Skeletal muscle tissue (tissue), 4 donors: ENCODE data around the gene CHMP1B. TPM values are rescaled to one million over a fixed set of nuclear protein-coding genes. Genes with fewer than 3 reads are reported as not detected.

Experiments
- H3K27ac ChIP-seq: one replicate; pipeline ENCODE4 v1.7.0; 2013; ENCODE audit warnings: mild to moderate bottlenecking, low read depth, low read length, inconsistent platforms
- H3K27me3 ChIP-seq, 3 donors: one replicate each; pipeline ENCODE4 v1.7.0; 2013; ENCODE audit warnings: low read length in 3 of 3; ENCODE audit not compliant: control insufficient read depth in 3 of 3, insufficient read depth in 3 of 3
- H3K36me3 ChIP-seq, 3 donors: one replicate each; pipeline ENCODE4 v1.7.0; 2013; ENCODE audit warnings: low read length in 3 of 3; ENCODE audit not compliant: control insufficient read depth in 3 of 3, insufficient read depth in 3 of 3
- H3K4me1 ChIP-seq, 3 donors: one replicate each; pipeline ENCODE4 v1.7.0; 2013; ENCODE audit warnings: low read length in 3 of 3, mild to moderate bottlenecking in 3 of 3; ENCODE audit not compliant: control insufficient read depth in 3 of 3, insufficient read depth in 3 of 3
- H3K4me3 ChIP-seq, 3 donors: one replicate each; pipeline ENCODE4 v1.7.0; 2013; ENCODE audit warnings: low read length in 3 of 3
- H3K9ac ChIP-seq, 3 donors: one replicate each; pipeline ENCODE4 v1.7.0; 2013; ENCODE audit warnings: low read length in 3 of 3, mild to moderate bottlenecking in 3 of 3, moderate library complexity in 2 of 3, low read depth in 1 of 3
- H3K9me3 ChIP-seq, 3 donors: one replicate each; pipeline ENCODE4 v1.7.0; 2013; ENCODE audit warnings: low read length in 3 of 3; ENCODE audit not compliant: control insufficient read depth in 3 of 3
- total RNA-seq: library from RNA; depleted of rRNA; stranded (reverse); fragments of >200 nt; gene quantifications from one replicate; pipeline ENCODE4 v1.2.3, GENCODE V29; 2014
- donor health status: Osteomylitis.

Gene CHMP1B, protein sequence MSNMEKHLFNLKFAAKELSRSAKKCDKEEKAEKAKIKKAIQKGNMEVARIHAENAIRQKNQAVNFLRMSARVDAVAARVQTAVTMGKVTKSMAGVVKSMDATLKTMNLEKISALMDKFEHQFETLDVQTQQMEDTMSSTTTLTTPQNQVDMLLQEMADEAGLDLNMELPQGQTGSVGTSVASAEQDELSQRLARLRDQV
- total RNA-seq, result 29.2 TPM

DNA sequence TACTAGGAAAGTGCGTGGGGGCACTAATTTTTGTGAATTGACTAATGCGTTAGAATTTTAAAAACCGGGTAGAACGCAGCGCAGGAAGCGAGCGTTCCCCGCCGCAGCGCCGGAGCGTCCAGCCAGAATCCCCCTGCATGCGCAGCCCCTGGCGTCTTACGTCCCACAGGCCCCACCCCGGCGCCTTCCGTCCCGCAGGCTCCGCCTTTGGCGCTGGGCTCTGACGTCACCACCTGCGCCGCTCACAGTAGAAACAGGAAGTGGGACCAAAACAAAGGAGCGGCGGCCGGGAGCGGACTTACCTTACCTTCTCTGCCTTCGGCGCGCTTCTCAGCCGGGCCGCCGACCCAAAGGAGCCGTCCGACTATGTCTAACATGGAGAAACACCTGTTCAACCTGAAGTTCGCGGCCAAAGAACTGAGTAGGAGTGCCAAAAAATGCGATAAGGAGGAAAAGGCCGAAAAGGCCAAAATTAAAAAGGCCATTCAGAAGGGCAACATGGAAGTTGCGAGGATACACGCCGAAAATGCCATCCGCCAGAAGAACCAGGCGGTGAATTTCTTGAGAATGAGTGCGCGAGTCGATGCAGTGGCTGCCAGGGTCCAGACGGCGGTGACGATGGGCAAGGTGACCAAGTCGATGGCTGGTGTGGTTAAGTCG lies at the start of gene CHMP1B:
Gene CHMP1B (plus strand): TSS at position 268 of the 660 bp plus-strand sequence. CDS start 99 bp downstream, at position 367.
- no peaks in the 10 kb centered on the region for H3K36me3 ChIP-seq

DNA sequence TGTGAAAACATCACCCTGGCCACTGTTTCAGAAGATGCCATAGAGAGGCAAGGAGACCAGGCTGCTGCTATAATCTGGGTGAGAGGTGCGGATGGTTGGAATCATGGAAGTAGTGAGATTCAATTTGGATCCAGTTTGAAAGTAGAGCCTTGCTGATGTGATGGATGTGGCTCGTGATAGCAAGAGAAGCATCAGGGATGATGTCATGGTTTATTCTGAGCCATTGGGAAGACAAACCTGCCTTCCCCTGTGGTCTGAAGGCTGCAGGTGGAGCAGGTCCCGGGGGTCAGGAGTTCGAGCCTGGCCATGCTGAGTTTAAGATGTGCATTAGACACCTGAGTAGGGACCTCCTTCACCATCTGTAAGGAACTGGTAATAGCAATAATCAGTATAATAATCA lies 49.6 kb upstream of the CHMP1B start:
- Histone ChIP-seq H3K27ac (no peak overlapping the region), H3K36me3 (no peaks in the 10 kb centered on the region), H3K4me1 (no peaks in the 10 kb centered on the region), H3K9ac (no peak overlapping the region), H3K27me3 (no peaks in the 10 kb centered on the region), H3K9me3 (no peaks in the 10 kb centered on the region), H3K4me3 (no peak overlapping the region)

More for the DNA sequence above, at the start of gene CHMP1B:
- Histone ChIP-seq H3K27me3 (no peaks in the 10 kb centered on the region), H3K9me3 (no peaks in the 10 kb centered on the region), H3K9ac (peak within 1 kb of the TSS; percentile 94 to 100 (median 96)), H3K4me1 (peaks cover 21 to 25% (median 23%) of the 10 kb centered on the region in 3 donors), H3K27ac (peak within 1 kb of the TSS; percentile 94), H3K4me3 (peak within 1 kb of the TSS; percentile 94 to 99 (median 95))

DNA sequence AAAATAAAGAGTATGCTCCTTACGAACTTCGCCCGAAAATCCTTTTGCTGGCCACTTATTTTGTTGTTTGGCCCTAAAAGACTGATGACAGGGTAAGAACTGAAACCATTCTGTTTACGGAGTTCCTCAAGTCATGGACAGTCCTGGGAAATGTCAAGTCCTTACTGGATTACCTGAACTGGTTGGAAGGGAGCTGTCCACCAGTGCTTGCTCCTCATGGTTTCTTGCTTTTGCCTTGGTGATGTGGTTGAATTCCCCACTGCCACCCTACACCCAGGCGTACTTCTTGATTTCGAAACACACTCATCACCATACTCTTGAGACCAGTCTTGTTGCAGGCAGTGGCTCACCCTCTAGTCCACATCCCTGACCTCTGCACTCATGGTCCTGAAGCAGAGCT lies 49.1 kb upstream of the CHMP1B start:
- Histone ChIP-seq H3K4me3 (no peak overlapping the region), H3K36me3 (no peaks in the 10 kb centered on the region), H3K9me3 (no peaks in the 10 kb centered on the region), H3K9ac (no peak overlapping the region), H3K27me3 (no peaks in the 10 kb centered on the region), H3K4me1 (no peaks in the 10 kb centered on the region), H3K27ac (no peak overlapping the region)

GRCh38 chr18:11802586-11802985 lies 48.6 kb upstream of the CHMP1B start:
- Histone ChIP-seq H3K27ac (no peak overlapping the region), H3K4me3 (no peak overlapping the region), H3K4me1 (no peaks in the 10 kb centered on the region), H3K36me3 (no peaks in the 10 kb centered on the region), H3K27me3 (no peaks in the 10 kb centered on the region), H3K9ac (no peak overlapping the region), H3K9me3 (no peaks in the 10 kb centered on the region)

GRCh38 chr18:11807233-11807632 lies 44.0 kb upstream of the CHMP1B start:
- Histone ChIP-seq H3K27ac (no peak overlapping the region), H3K4me1 (no peaks in the 10 kb centered on the region), H3K27me3 (no peaks in the 10 kb centered on the region), H3K4me3 (no peak overlapping the region), H3K9me3 (no peaks in the 10 kb centered on the region), H3K9ac (no peak overlapping the region), H3K36me3 (no peaks in the 10 kb centered on the region)

DNA sequence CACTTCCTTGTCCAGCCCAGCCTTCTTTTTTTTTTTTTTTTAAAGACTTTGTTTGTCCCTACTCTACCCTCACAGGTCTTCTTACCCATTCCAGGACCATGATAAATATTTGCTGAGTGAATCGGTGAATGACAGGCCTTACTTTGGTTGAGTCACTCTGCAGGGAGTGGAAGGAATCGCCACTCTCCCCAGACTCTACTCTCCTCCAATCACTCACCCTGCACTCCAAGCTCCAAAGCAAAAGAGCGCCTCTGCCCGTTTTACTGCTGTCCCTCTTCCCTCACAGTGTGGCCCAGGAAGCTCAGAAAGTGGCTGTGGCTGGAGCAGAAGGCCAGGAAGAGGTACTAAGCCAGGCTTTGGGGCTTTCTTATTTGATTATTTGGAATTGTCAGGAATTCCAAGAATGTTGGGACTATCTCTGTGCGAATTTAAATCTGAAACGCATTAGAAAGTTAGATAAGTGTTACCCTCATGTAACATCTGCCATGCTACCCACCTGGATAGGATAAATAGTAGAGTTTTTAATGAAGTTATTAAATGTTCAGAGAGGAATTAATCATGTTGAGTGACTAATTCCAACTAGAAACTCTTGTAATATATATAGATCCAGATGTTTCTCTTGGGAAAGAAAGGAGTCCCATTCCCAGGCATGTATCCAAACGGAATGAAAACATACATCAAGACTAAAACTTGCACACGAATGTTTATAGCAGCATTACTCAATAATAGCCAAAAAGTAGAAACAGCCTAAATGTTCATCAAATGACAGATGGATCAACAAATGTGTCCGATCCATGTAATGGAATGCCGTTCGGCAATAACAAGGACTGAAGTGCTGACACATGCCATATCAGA lies 43.0 kb upstream of the CHMP1B start:
- Histone ChIP-seq H3K27me3 (no peaks in the 10 kb centered on the region), H3K4me3 (no peak overlapping the region), H3K9me3 (no peaks in the 10 kb centered on the region), H3K27ac (no peak overlapping the region), H3K9ac (no peak overlapping the region), H3K36me3 (no peaks in the 10 kb centered on the region), H3K4me1 (no peaks in the 10 kb centered on the region)

DNA sequence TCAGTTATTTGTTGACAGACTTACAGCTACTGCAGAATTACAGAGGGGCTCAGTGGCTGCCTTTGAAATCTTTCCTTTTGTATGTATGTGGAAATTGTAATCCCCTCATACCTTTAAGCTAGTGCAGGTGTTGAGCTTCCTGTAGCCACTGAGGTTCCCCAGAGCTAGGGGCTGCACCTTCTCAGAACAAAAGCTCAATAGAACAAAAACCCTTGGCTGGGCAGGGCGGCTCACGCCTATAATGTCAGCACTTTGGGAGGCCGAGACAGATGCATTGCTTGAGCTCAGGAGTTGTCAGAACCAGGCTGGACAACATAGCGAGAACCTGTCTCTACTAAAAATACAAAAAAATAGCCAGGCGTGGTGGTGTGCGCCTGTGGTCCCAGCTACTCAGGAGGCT lies 41.3 kb upstream of the CHMP1B start:
- no peaks in the 10 kb centered on the region for H3K27me3 ChIP-seq

DNA sequence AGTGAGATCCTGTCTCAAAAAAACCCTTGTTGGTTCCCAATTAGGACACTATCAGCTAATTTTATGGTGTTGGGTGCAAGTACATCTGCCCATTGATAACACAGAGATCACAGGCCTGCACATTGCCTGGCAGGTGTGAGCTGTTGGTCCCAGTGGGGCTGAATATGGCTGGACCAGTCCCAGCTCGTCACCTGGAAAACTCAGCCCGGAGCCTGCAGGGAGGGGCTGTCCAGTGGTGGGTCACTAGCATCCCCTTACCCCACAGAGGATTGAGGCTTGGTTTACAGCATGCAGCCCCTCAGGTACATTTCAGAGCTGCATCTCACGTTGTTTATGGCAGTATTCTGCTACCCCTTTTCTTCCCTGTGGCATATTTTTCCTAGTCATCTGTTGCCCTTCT lies 40.8 kb upstream of the CHMP1B start:
- Histone ChIP-seq H3K27ac (no peak overlapping the region), H3K9me3 (no peaks in the 10 kb centered on the region), H3K27me3 (no peaks in the 10 kb centered on the region), H3K9ac (no peak overlapping the region), H3K36me3 (no peaks in the 10 kb centered on the region), H3K4me3 (no peak overlapping the region), H3K4me1 (no peaks in the 10 kb centered on the region)

More for the DNA sequence above, 41.3 kb upstream of the CHMP1B start:
- Histone ChIP-seq H3K36me3 (no peaks in the 10 kb centered on the region), H3K27ac (no peak overlapping the region), H3K9me3 (no peaks in the 10 kb centered on the region), H3K9ac (no peak overlapping the region), H3K4me3 (no peak overlapping the region), H3K4me1 (no peaks in the 10 kb centered on the region)

DNA sequence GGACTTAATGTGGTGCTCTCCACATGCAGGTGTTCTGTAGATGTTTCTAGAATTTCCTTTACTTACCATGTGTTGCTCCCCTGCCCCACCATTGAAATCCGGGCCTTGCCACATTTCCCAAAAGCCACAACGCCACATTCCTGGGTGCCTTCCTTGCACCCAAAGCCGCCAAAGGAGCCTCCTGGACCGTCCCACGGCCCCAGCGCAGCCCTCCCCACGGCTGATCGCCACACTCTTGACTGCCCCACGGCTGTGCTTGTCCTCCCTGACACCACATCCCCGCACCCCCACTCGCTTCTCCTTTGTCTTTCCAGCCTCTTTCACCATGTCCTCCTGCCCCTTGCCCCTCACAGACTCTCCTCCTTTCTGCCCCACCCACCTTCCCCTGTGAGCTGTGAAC lies 40.2 kb upstream of the CHMP1B start:
- H3K9me3 ChIP-seq, result no peaks in the 10 kb centered on the region
- no peaks in the 10 kb centered on the region for H3K27me3 ChIP-seq
- no peak overlapping the region for H3K27ac ChIP-seq
- no peaks in the 10 kb centered on the region for H3K36me3 ChIP-seq
- no peaks in the 10 kb centered on the region for H3K4me1 ChIP-seq
- no peak overlapping the region for H3K4me3 ChIP-seq
- H3K9ac ChIP-seq, result no peak overlapping the region

- no peaks in the 10 kb centered on the region for H3K27me3 ChIP-seq
- no peaks in the 10 kb centered on the region for H3K4me1 ChIP-seq
- H3K27ac ChIP-seq, result no peak overlapping the region
- no peak overlapping the region for H3K9ac ChIP-seq
- no peaks in the 10 kb centered on the region for H3K9me3 ChIP-seq
- no peak overlapping the region for H3K4me3 ChIP-seq
- no peaks in the 10 kb centered on the region for H3K36me3 ChIP-seq
Observed at GRCh38 chr18:11817229-11817628, 34.0 kb upstream of the CHMP1B start.
